Activated naive CD4-positive, alpha-beta T cell (primary cell): ENCODE measurements around the gene XRCC2.
"Not testable (repeated sequence)": the region's sequence is repeated elsewhere in the genome, so short reads cannot be mapped to it uniquely, and the experiment has no call there.

Source experiments
- DNase-seq, 4 experiments: peaks; one replicate each; lab custom pipeline; 2025; lab: John Stamatoyannopoulos, UW

Gene XRCC2

DNA sequence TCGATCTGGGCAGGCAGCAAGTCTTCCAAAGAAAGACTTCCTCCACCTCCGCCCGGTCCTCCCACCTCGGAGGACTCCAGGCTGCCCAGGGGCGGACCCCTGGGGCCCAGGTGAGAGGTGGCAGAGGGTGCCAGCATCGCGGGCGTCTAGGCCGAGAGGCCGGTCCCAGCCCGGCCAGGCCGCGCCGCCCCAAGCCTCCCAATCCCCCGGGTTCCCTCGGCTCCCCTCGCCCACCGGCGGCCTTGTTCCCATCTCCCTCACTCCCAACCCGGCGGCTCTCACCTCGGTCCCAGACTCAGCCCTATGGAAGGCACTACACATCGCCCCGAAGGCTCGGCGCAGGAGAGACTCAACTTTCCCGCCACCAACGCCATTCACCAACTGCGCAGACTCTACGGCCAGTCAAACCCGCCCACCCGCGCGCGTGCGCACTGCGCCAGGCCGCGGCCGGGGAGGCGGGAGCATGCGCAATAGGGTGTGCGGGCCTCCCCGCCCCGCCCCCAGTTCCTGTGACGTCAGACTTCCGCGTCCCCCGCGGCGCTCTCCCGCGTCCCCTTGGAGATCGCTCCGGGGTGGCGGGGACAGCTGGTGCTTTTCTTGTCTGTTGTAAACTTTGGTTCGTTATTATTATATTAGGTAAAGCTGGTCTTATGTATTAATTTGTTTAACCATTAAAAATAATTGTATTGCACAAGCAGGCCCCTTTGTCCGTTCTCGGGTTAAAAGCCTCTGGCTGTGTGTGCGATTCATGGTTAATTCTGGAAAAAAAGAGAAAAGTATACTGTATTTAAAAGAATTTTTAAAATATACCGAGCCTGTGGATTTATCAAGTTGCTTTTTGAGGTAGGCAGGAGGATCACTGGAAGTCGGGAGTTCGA lies at the start of gene XRCC2:
Gene XRCC2 (minus strand): TSS at position 383 of the 878 bp plus-strand sequence. CDS start 62 bp downstream, at position 321.
- DNase-seq, result peak; percentile 92 to 96 (median 95)

DNA sequence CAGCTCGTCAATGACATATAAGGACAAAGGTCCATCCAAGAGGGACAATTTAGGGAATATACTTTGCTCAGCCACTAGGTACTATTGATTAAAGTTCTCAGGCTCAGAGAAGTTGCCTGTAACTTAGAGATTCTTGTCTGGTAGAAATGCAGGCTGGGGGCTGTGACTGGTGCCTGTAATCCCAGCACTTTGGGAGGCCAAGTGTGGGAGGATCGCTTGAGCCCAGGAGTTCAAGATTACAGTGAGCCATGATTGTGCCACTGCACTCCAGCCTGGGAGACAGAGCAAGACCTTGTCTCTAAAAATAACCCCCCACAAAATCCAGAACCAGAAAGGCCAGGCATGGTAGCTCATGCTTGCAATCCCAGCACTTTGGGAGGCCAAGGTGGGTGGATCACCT lies 47.4 kb upstream of the XRCC2 start:
- no peak for DNase-seq

DNA sequence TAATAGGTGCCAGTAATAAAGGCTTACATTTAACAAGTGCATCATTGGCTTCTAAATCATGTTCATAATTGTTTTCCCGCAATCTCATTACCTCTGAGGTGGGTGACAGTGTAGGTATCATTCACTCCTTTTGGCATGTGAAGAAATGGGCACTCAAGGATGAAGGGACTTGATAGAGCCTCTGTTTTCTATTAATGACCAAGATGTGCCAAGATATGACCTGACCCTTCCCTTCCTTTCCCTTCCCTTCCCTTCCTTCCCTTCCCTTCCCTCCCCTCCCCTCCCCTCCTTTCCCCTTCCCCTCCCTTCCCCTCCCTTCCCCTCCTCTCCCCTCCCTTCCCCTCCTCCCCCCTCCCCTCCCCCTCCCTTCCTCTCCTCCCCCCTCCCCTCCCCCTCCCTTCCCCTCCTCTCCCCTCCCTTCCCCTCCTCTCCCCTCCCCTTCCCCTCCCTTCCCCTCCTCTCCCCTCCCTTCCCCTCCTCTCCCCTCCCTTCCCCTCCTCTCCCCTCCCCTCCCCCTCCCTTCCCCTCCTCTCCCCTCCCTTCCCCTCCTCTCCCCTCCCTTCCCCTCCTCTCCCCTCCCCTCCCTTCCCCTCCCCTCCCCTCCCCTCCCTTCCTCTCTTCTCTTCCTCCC lies 36.6 kb upstream of the XRCC2 start:
- DNase-seq, result not testable (repeated sequence)

DNA sequence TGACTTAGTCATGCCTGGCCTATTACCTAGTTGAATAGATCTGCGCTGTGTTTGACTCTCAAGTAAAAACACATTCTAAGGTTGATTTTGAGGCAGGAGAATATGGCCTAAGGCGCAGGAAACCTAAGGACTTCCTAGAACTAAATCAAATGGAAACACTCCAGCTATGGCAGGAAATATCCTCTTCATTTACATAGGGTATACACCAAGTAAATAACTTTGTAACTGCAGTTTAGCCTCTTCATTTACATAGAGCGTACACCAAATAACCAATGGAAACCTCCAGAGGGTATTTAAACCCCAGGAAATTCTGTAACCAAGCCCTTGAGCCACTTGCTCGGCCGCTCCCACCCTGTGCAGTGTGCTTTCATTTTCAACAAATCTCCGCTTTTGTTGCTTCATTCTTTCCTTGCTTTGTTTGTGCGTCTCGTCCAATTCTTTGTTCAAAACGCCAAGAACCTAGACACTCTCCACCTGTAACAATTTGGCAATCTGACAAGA lies 35.6 kb upstream of the XRCC2 start:
- DNase-seq, result no peak

DNA sequence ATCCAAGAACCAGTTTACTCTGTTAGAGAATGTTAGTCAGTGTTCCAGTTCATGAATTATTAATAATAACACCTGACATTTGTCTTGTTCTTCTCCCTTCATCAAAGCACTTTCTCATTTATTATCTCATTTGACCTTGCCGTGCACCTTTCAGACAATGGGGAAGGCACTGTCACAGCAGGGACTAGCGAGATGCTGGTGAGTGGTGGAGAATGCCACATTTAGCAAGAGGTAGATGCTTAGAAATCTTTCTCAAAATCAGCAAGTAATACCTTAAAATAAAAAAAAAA lies 34.2 kb upstream of the XRCC2 start:
- DNase-seq, result no peak

DNA sequence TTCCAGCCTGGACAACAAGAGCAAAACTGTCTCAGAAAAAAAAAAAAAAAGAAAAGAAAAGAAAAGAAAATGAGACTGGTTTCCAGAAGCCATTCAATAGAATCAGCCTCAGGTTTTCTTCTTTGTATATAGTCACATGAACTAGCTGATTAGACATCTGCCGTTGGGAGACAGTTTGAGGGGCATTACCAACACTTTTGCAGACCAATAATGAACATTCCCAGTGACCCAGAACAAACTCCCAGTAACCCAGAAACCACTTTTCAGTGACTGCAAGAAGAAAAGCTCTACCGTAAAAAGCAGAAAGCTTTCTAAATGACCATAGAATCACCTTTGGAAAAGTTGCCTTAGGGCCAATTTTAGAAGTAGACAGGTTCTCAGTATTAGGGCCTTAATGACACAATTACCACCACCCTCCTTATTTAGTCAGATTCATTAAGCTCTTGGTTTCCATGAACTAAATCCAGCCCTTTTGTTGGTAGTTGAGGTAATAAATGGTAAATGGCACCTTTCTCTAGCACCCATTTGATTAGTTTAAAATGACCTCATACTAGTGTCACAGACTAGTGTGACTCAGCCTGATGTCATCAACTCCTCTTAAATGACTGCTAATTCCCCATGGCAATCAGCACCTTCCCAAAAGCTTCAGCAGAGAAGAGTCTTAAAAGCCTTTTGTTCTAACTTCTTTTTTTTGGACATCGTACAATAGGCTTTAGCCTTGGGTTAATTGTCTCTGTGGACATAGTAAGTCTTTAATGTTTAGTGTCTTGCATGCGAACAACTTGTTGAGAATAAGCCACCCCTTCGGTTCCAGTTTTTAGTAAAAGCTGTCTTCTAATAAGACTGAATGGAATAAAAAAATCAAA lies 33.6 kb upstream of the XRCC2 start:
- DNase-seq, result no peak

DNA sequence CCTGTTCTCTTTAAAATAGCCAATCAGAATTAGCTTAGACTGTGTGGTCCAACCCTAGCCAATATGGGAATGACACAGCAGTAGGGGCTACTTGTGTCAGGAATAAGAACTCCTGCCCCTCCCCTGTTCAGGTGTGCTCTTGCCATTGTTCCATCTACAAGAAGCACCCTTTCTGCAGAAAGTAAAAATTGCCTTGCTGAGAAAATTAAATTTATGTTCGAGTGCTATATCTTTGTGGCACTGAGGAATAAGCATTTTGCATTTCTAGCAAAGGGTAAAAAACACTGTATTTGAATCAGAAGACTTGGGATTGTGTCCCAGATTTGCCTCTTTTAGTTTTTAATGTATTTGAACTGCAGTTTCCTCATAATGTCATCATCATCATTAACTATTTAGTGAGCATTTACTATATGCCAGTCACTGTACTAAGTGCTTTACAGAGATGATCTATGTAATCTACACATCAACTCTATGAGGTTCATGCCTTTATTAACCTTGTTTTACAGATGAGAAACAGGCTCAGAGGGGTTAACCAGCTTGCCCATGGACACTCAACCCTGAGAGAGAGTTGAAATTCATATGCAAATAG lies 28.9 kb upstream of the XRCC2 start:
- no peak for DNase-seq

DNA sequence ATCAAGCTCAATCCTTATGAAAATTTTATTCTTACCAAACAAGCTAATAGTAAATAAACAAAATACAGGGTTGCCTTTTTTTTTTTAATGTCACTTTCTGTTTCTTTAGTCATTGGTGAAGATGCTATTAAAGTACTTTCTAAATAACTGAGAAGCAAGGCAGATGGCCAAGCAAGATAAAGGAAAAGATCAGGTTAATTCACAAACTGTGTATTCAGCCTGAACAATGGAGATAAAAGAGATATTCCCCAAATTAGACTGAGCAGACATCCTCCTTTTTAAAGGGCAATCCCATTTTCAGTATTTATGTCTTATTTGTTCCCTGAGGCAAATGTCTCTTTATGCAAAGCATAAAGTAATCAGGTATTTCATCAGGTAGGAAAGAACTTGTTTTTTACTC lies 23.1 kb upstream of the XRCC2 start:
- DNase-seq, result no peak

DNA sequence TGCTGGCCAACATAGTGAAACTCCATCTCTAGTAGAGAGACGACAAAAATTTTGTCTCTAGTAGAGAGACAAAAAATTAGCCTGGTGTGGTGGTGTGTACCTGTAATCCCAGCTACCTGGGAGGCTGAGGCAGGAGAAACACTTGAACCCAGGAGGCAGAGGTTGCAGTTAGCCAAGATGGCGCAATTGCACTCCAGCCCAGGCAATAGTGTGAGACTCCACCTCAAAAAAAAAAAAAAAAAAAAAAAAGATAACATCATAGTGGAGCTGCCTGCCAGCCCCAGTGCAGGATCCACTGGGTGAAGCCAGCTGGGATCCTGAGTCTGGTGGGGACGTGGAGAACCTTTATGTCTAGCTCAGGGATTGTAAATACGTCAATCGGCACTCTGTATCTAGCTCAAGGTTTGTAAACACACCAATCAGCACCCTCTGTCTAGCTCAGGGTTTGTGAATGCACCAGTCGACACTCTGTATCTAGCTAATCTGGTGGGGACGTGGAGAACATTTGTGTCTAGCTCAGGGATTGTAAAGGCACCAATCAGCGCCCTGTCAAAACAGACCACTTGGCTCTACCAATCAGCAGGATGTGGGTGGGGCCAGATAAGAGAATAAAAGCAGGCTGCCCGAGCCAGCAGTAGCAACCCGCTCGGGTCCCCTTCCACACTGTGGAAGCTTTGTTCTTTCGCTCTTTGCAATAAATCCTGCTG lies 21.5 kb upstream of the XRCC2 start:
- DNase-seq, result not testable (repeated sequence)

DNA sequence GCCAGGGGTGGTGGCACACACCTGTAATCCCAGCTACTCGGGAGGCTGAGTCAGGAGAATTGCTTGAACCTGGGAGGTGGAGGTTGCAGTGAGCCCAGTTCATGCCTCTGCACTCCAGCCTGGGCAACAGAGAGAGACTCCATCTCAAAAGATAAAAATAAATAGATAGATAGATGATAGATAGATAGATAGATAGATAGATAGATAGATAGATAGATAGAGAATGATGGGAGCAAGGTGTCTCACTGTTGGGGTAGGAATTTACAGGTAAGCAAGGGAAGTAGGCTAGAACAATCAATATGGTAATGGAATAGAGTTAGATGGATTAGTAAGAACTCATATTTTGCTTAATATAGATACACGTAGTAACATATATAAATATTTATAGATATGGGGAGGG lies 16.3 kb upstream of the XRCC2 start:
- DNase-seq, result not testable (repeated sequence)

DNA sequence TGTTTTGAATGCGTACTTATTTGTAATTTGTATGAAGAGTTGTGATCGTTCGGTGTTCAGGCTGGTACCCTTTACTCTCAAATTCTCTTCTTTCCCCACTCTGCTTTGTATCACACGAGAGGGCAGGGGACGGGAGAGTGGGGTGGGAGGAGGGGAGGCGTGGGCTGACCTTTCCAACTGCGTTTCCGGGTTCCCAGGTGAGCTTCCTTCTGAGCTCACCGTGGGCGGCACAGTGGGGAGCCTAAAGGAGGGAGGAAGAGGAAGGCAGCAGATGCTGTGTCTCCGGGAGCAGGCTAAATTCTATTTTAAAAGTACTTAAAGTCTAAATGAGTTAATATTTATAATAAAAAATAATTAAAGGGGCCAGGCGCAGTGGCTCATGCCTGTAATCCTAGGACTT lies 7.4 kb upstream of the XRCC2 start:
- no peak for DNase-seq

DNA sequence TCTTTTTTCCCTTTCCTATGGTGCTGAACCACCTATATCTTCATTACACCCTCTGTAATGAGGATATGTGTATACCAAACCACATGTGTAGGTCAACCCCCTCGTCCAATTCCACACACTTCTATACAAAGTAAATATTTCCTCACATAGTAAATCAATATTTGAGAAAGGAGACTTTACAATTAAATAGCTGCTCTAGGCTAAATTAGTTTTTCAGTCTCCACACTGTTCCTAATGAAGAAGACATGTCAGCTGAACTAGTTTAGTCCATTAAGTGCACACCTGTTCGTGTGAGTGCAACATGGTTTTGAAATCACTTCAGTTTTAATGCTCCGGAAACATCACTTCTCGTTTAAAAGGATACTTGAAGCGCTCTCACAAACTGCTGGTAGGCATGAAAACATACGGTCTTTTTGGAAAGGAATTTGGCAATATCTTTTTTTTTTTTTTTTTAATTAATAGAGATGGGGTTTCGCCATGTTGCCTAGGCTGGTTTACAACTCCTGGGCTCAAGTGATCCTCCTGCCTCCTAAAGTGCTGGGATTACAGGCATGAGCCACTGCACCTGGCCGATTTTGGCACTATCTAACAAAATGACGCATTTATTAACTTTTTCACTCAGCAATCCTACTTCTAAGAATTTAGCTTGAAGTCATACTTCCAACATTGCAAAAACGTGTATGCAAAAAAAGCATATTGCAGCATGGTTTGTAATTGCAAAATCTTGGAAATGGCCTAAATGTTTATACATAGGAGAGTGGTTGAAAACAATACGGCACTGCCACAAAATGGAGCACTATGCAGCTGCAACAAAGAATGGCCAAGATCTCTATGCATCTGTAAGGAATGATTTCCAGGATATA lies 2.1 kb upstream of the XRCC2 start:
- no peak for DNase-seq

DNA sequence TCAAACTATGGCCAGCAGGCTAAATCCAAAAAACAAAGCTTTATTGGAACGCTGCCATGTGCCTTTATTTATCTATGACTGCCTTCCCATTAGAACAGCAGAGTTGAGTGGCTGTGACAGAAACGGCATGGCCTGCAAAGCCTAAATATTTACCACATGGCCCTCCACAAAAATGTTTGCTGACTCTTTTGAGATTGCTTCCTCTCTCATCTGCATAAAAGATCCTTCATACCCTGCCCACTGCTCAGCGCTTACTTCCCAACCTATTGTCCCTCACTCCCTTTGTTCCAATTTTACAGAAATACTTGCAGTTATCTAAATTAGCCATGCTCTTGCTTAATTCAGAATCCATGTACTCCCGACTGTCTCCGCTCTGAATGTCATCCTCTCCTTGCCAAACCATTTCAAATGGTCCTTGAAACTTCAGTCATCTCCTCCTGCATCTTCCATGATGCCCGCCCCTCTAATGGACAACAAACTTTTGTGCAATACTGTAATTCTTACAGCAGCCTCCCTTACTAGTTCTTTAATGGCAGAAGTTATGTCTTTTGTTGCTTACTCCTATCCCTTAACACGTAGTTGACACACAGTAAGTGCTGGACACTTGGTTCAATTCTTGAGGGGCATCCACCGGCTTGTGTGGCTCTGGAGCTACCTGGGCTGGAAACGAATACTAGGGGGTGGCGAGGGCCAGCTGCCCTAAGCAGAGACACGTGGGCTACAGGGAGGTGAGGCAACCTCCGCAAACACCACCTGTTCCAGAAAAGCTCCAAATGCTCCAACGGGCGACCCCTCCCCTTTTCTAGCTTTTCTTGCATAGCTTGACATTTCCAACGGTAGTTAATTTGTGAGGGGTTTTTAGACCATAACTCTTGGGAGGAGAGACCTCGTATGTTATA lies 832 bp downstream of the XRCC2 start:
- no peak for DNase-seq

DNA sequence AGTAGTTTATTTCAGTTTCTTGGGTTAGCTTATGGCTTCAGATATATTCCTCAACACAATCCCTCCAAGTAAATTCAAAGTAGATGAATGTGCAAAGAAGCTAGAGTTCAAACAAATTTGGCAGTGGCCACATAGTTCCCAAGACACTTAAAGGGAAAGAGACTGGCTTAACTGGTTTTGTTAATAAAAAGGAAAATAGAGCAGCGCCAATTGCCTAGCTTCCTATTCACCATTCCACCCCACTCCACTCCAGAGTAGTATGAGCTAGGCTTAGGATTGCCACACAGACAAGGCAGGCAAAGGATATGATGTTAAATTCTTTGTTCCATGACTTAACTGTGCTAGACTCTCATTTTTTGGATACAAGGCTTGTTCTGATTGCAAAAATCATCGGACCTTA lies 2.0 kb downstream of the XRCC2 start:
- DNase-seq, result no peak

DNA sequence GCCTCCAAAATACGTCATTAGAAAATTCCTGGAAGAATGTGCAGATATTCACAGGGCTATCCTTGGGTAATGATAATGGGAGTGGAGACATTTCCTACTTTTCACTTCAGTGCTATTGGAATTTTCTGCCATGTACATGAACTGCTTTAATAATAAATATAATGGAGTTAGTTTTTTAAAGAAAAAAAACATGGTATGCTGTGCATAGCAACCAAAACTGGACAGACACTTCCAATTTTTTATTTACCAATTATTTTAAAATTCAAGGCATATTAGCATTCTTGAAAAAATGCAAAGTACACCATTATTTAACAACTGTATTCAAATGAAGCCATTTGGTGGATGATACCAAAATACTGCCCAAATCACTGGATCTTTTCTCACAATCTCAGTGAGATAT lies 3.3 kb downstream of the XRCC2 start:
- no peak for DNase-seq

DNA sequence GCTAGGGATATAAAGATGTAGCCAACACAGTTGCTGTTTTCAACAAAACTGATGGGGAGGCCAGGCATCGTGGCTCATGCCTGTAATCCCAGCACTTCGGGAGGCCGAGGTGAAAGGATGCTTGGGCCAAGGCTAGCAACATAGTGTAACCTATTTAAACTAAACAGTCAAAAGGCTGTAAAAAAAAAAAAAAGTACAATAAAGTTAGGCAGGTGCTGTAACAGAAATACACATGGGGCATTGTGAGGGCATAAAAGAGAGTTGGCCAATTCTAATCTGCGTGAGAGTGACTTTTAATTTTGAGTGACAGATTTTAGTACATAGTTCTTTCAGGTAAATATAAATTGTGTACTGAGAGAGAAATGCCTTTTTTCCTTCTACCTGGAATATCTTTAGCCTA lies 6.2 kb downstream of the XRCC2 start:
- no peak for DNase-seq

DNA sequence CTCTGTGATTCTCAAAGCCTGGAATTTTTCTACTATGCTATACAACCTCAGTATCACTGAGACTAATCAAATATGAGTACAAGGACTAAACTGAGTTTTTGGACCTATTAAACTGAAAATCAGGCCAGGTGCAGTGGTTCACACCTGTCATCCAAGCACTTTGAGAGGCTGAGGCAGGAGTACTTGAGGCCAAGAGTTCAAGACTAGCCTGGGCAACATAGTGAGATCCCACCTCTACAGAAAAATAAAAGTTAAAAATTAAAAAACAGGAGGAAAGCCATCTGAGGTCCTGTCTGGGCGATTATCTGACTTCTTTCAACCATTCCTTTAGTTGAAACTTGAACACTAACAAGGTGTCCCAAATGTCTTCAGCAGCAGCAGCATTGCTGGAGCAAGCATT lies 7.0 kb downstream of the XRCC2 start:
- DNase-seq, result no peak

DNA sequence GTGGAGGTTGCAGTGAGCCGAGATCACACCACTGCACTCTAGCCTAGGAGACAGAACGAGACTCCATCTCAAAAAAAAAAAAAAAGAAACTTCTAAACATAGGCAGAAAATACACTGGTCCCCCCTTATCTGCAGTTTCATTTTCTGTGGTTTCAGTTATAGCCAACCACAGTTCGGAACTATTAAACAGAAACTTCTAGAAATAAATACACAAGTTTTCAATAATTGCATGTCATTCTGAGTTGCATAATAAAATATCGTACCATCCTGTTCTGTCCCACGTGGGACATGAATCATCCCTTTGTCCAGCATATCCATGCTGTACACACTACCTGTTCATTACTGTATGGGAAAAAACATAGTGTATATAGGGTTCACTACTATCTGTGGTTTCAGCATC lies 8.0 kb downstream of the XRCC2 start:
- DNase-seq, result no peak

DNA sequence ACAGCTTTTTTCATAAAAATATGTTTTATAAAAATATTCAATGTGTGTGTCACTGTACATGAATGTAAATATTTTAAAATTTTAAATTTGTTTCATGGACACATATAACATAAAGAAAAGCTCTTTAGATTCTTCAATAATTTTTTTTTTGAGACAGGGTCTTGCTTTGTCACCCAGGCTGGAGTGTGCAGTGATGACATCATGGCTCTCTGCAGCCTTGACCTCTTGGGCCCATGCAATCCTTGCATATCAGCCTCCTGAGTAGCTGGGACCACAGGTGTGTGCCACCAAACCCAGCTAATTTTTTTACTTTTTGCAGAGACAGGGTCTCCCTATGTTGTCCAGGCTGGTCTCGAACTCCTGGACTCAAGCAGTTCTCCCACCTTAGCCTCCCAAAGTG lies 9.9 kb downstream of the XRCC2 start:
- no peak for DNase-seq

DNA sequence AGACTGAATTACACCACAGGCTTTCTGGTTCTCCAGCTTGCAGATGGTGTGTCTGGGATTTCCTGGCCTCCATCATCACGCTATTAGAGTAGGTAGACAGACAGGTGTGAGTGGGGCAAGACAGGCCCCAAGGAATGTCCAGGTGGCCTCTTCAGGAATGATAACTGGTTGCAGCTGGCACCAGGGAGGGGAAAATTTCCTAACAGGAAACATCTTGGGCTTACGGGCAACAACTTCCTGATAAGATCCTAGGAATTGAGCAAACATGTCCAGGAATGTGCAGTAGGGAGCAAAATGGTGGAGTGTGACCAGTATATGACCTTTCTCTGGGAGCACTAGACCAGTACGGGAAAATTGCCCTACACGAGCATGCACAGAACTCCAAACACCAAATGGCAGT lies 11.3 kb downstream of the XRCC2 start:
- DNase-seq, result no peak
